Stimulated activated CD8-positive, alpha-beta memory T cell treated with anti-CD3 and anti-CD28 coated beads, Interleukin-15, amount 100 ng/mL, for 48 hours (primary cell): ENCODE data around the gene EIF3F.

Experiments
- DNase-seq, 2 donors: peaks; one replicate each; pipeline ENCODE4 v3.0.0-alpha.2; 2020; ENCODE audit warnings: low read depth in 2 of 2

Gene EIF3F

DNA sequence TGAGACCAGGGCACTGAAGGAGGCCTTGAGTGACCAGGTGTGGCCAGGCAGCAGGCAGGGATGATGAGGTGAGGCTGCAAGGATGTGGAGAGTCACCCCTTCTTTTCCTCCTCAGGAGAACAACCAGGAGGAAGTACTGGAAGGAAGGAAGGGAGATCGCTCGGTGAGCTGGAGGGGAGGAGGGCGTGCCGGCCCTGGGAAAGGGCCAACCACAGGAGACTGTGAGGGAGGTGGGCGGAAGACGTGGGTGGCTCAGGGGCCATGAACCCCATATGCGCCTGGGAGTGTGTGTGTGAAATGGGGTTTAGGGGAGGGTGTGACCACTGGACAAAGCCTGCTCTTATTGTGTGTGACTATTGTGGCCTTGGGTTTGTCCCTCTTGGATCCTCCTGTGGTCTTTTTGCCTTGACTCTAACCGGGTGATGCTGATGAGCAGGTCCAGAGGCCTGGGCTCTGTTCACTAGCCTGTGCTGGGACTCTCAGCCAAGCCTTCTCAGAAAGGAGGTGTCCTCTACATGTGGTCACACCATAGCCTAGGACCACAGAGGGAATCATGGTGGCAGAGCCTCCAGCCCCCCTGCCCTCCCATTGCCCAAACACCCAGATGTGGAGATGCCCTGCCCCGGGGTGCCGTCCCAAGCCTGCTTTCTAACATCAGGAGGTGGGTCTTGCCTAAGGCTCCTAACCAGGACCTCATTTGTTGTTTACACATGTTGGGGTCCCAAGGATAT lies 52.6 kb downstream of the EIF3F start:
- no peak for DNase-seq

DNA sequence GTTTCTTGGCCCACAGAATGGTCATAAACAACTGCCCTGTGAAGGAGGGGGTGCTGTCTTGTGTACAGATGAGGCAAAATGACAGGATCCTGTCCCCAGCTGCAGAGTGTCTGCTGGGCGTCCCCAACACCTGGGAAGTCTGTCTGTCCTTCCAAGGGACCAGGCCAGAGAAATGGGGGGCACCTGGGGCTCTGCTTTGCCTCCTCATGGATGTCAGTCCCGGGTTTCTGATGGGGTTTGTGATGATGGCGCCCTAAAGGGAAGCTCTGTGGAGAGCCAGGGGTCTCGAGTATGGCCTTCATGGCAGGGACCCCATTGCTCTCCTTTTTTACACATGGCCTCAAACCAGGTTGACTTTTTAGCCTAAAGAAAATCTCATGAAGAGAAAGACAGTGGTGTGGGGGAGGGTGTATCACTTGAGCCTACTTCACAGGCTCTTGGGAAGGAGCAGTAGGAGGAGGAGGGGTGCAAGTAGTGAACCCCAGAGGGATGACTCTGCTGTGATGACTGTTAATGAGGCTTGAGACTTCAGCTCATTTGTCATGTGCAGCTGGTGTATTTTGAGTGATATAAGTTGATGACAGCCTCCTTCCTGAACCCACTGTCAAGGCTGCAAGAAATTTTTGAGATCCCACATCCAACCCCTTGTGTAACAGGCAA lies 53.3 kb downstream of the EIF3F start:
- no peak for DNase-seq

DNA sequence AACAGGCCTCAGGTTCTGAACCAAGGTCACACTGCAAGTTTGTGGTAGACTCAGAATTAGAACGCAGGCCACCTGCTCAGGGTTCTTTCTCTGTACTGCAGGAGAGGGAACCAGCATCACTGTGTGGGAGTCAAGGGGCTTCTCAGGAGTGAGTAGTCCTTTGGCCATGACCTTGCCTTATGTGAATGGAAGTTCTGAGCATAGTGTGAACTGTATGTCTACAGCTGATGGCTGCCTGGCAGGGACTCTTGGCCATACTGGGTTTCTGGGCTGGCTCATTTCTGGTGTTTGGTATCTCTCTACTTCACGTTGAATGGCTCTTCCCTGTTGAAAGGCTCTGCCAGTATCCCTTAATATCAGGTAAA lies 53.8 kb downstream of the EIF3F start:
- no peak for DNase-seq

DNA sequence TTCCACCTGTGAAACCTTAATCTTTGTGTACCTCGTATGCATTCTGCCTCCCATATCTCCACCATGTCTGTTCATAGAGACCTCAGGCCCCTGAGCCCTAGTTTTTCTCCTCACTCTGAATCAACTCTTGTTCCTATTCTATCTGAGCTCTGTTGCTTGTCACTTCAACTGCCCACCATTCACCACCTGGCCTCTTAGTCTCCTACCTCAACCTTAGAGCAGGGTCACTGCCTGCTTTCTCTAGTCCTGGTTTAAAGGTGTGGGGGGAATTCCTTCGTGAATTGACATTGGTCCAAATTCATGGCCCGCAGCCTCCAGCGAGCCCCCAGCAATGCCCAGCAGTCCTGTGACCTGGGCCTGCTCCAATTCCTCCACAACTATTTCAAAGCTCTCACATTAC lies 54.4 kb downstream of the EIF3F start:
- no peak for DNase-seq

DNA sequence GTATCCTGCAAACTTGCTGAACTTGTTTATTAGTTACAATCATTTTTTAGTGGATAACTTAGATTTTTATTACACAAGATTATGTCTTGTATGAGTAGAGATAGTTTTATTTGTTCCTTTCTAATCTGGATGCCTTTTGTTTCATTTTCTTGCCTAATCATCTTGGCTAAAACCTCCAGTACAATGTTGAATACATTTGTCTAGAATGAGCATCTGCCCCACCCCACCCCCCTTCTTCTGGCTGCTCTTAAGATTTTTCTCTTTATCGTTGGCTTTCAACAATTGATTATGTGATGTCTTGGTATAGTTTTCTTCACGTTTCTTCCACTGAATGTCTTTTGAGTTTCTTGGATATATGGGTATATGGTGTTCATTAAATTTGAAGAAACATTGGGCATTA lies 56.6 kb downstream of the EIF3F start:
- no peak for DNase-seq

DNA sequence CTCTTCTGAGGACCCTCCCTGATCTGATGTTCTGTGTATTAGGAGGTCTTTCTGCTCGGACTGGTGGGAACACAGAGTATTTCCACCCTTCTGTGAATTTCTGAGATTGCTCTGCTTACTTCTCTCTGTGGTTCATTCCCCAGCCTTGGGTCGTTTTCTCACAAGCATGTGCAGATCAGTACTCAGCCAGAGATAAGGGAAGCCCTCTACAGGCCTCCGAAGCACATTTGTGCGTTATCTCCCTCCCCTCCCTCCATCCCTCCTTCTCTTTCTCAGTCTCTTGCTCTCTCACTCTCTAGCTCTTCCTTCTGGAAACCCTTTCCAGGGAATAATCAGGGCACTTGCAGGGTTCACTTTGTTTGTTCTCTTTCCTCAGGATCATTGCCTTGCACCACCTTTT lies 58.7 kb downstream of the EIF3F start:
- no peak for DNase-seq

DNA sequence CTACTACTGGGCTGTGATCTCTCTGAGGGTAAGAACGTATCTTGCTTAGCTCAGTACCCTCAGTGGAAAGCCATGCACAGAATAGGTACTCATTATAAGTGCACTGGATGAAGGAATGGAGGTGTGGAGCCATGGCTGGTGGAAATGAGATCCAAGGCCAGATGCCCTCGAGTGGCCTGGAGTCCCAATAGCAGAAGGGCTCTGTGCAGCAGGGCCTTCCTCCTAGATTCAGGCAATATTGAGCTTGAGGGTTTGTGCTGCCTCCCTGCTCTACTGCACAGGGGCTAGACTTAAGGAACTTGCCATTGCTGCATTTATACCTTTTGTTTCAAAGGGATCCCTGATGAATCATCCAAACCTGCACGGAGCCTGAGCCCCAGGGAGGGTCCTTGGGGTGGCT lies 60.2 kb downstream of the EIF3F start:
- no peak for DNase-seq

DNA sequence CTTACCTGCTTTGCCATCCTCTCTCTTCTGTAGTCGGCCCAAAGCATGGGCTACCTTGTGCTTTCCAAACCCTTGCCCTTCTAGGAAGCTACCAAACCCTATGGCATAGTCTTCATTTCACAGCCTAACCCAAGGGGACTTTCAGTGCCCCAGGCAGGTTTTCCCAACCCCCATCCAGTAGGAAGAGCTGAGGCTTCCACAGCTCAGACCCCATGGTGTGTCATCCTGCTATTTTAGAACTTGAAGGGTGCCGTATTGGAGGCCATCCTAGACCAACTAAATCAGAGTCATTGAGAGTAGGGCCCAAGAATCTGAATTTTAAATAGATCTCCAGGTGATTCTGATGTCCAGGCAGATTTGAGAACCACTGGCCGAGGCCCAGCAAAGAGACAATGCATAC lies 61.9 kb downstream of the EIF3F start:
- DNase-seq, result no peak
